Purkinje cell (primary cell): ENCODE data around the gene KCTD16. TPM values are rescaled to one million over a fixed set of nuclear protein-coding genes. Genes with fewer than 3 reads are reported as not detected.

Experiments used
- polyA plus RNA-seq: library from polyadenylated mRNA; unstranded; fragments of >200 nt; fragmentation: Nextera tagmentation; gene quantifications from 2 replicates; pipeline ENCODE4 v1.2.1, GENCODE V29; 2014

KCTD16 gene
- polyA plus RNA-seq: 11.7 and 20.4 TPM in 2 replicates

GRCh38 chr5:144170276-144171024, at the start of gene KCTD16, which contains the start of gene YIPF5:
Gene KCTD16, plus strand, starts transcription at chr5:144170873.
Gene YIPF5, minus strand, starts transcription at chr5:144170659. Its CDS starts 704 bp downstream, at chr5:144169955.

Other genes with a start within 250 kb of the KCTD16 start
- 52.1 and 66.5 TPM in 2 replicates for gene YIPF5, start 214 bp upstream of the KCTD16 start, polyA plus RNA-seq